Panc1 (cell line): Measurements from ENCODE around the gene HORMAD2.

Experiments
- CTCF ChIP-seq: fragments of 450-650 bp; IDR thresholded peaks from 2 replicates; pipeline ENCODE4 v1.5.1; 2017; ENCODE audit warnings: mild to moderate bottlenecking
- POLR2AphosphoS5 ChIP-seq: IDR thresholded peaks from 2 replicates; pipeline ENCODE4 v1.6.1; 2012; ENCODE audit warnings: mild to moderate bottlenecking, low read depth, low read length, moderate library complexity
- REST ChIP-seq, 2 experiments: IDR thresholded peaks; 2 replicates each; pipeline ENCODE4 v1.6.1; 2011 to 2012; ENCODE audit warnings: low read depth in 2 of 2, control low read depth in 1 of 2, low read length in 1 of 2, mild to moderate bottlenecking in 1 of 2, moderate library complexity in 1 of 2; ENCODE audit not compliant: insufficient read depth in 1 of 2
- SIN3A ChIP-seq: IDR thresholded peaks from 2 replicates; pipeline ENCODE4 v1.6.1; 2012; ENCODE audit warnings: low read depth, mild to moderate bottlenecking, low read length, moderate library complexity, borderline replicate concordance; ENCODE audit not compliant: insufficient read depth
- TCF7L2 ChIP-seq: IDR thresholded peaks from 2 replicates; pipeline ENCODE4 v1.6.1; 2011; ENCODE audit warnings: mild to moderate bottlenecking, low read depth, low read length, inconsistent platforms

DNA sequence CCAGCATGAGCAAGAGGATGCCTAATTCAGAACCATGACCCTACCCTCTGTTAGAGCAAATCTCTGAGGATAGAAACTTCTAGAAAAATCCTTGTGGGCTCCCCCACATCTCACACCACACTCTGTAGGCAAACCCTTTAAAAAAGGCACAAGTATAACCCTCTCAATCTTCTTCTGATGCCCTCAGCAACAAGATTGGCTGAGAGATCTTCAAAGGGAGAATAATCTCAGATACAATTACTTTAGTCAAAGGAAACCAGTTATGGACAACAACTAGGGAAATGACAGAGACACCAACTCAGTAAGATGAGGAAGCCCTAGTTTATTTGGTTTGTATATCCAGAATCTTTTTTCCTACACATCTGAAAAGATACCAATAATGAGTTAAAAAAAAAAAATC lies 117.1 kb downstream of the HORMAD2 start:
- no peak for TF ChIP-seq CTCF
- no peak for TF ChIP-seq REST (IDR thresholded peaks at IDR 0.05; ENCODE audit: insufficient read depth in 1 of 2, low read depth in 2 of 2, low read length in 1 of 2)
- TF ChIP-seq TCF7L2: no peak
- no peak for TF ChIP-seq POLR2AphosphoS5
- no peak for TF ChIP-seq SIN3A
